NCI-H1105 treated with DMSO at 0.1 percent for 48 hours (cell line): Measurements from ENCODE around the gene TINAG.
A peak's percentile ranks its signal among the peaks of the same experiment; 100 is the strongest.
"Not testable (repeated sequence)": the region's sequence is repeated elsewhere in the genome, so short reads cannot be mapped to it uniquely, and the experiment has no call there.

Experiments
- DNase-seq: peaks from one replicate; lab custom pipeline; 2025; lab: John Stamatoyannopoulos, UW

The TINAG gene

GRCh38 chr6:54310377-54311152, 2.3 kb downstream of the TINAG start:
- DNase-seq: no peak

DNA sequence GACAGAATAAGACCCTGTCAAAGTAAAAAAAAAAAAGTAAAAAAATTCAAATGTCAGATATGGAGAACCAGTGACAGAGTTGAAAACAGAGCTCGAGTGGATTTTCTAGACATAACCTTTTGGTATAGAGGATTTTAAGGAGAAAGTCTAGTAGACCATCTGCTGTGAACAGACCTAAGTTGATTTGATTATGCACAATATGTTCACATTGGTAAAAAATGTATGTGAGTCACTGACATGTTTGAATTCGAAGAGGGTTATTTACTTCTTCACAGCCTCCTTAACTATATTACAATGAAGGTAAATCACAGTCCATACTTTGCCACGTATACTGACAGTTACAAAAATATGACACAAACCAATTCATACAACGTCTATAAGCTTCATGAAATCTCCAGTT, 7.4 kb downstream of the TINAG start:
- no peak for DNase-seq

DNA sequence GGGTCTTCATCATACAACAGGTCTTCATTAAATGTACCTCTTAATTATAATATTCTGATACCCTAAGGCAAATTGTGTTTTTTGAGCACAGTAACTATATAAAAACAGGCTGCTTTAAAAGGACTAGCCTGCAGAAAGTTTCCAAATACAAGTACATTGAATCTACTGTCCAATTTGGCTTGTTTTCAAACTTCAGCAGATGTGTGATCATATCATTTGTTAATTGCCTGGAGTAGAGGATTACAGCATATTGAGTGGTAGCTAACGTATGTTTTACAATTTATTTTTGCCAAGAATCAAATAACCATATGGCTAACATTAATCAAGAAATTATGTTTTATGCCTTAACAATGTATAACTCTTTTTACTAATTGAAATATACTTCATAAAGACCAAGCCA, 12.6 kb downstream of the TINAG start:
- peak; percentile 56 for DNase-seq

DNA sequence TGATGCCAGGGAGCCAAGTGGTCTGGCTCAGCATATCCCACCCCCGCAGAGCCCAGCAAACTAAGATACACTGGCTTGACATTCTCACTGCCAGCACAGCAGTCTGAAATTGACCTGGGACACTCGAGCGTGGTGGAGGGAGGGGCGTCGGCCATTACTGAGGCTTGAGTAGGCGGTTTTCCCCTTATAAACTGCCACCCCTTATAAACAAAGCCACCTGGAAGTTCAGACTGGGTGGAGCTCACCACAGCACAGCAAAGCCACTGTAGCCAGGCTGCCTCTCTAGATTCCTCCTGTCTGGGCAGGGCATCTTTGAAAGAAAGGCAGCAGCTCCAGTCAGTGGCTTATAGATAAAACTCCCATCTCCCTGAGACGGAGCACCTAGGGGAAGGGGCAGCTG, 19.4 kb downstream of the TINAG start:
- DNase-seq: no peak

GRCh38 chr6:54331571-54331970, 23.3 kb downstream of the TINAG start:
- DNase-seq: not testable (repeated sequence)

DNA sequence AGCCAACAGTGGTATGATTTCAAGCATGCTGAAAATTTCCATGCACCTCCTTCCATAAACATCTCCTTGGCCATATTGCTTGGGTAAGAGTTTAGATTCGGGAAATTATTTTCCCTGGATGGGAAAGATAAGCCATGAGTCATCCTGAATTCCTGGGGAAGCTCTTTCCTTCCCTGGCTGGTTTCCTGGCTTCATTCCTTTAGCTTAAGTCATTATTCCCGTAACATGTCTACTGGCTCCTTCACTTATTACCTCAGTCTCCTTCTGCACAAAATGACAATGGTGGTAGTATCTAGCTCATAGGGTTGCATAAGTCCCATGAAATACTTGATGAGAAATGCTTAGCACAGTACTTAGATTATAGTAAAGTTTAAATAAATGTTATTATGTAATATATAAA, 27.6 kb downstream of the TINAG start:
- no peak for DNase-seq

DNA sequence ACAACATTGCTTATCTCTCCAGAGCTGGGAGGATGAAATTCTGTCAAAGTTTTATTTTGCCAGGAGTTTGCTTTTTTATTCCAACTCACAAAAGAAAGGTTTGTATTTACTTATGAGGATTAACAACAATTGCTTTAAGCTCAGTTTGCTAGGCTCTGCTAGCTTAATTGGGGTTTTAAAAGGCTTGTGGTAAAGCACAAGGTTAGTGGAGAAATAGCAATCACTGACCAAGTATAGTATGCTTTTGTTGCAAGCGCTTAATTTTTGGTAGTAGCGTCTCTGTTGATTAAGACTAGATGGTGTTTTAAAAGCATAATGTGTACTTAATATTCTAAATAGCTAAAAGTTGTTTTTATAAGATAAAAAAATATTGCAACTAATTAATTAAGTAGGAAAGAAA, 45.7 kb downstream of the TINAG start:
- DNase-seq: no peak

GRCh38 chr6:54354608-54355007, 46.4 kb downstream of the TINAG start:
- no peak for DNase-seq

DNA sequence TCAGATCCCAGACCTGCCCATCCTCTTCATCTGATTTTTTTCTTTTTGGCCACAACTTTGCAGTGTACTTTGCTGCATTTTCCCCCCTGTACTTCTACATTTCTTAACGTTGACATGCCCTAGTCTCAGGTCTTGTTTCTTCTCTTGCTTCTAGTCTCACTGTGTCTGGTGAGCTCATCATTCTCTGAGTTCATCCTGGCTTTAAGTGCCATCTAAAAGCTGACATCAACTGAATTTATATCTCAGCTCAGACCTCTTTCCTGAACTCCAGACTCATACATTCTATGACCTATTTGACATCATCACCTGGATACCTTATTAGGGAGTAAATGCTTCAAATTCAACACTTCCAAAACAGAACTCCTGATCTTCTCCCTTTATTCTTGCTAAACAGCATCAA, 48.9 kb downstream of the TINAG start:
- DNase-seq: no peak

GRCh38 chr6:54361188-54361587, 52.9 kb downstream of the TINAG start:
- DNase-seq: no peak

DNA sequence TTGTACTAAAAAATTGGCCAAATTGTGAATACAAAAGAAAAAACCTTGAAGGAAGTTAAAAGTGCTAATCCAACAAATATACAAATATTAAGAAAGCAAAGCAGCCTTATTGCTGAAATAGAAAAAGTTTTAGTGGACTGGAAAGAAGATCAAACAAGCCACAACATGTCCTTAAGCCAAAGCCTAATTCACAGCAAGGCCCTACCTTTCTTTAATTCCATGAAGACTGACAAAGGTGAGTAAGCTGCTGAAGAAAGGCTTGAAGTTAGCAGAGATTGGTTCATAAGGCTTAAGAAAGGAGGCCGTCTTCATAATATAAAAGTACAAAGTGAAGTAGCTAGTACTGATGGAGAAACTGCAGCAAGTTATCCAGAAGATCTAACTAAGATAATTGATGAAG, 53.5 kb downstream of the TINAG start:
- DNase-seq: no peak

GRCh38 chr6:54366667-54367327, 58.6 kb downstream of the TINAG start:
- no peak for DNase-seq

GRCh38 chr6:54377776-54378175, 69.5 kb downstream of the TINAG start:
- DNase-seq: no peak

GRCh38 chr6:54386295-54386694, 78.1 kb downstream of the TINAG start:
- no peak for DNase-seq

- DNase-seq: no peak
These were observed 82.1 kb downstream of the TINAG start for GRCh38 chr6:54390362-54390761.

DNA sequence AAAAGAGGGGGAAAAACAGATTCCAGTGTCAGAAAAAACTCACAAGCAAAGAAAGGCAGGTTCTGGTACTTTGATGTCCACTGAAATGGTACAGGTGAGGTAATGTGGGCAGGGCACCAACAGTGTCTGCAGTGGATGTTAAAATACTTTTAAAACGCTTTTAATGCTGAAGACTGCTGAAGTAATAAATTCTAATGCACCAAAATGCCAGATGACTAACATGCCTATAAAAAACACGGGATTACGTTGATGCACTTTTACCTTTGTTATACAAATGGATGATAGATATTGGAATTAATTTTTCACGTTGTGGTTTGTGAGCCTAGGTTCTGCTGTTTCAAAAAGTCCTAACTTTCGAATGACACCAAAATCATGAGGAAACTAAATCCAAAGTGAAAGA, 83.3 kb downstream of the TINAG start:
- no peak for DNase-seq

GRCh38 chr6:54403096-54403495, 94.9 kb downstream of the TINAG start:
- DNase-seq: no peak

DNA sequence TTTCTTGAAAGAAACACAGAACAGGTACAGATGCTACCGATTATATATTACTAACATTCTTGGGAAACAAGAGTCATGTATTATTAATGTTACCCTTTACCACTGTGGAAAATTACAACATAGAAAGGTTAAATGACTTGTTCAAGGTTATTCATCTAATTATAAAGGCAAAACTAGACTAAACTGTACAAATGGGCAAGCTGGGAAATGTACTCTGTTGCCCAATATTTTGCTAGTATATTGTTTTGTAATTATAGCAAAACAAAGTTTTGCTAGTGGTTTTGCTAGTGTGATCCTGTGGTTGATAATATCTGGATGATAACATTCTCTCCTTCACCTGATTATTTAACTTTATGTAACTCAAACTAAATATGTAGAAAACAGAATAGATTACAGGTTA, 96.5 kb downstream of the TINAG start:
- DNase-seq: no peak

DNA sequence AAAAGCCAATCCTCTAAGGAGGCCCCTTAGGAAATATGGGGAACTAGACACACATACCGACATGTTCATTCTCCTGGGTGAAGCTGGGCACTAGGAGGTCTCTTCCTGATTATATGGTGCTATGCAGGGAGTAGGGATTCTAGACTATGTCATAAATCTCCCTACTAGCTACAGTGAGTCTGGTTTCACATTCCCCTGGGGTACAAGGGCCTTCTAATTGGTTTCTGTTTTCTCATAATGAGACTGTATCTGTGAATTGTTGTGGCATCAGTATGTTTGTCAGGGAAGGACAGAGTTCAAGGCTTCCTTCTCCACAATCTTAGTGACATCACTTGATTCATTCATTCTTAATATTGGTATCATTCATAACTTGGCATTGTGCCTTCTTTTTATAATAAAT, 103.5 kb downstream of the TINAG start:
- no peak for DNase-seq

- no peak for DNase-seq
These were observed 107.3 kb downstream of the TINAG start for GRCh38 chr6:54415517-54415916.

GRCh38 chr6:54419885-54420284, 111.6 kb downstream of the TINAG start:
- no peak for DNase-seq

DNA sequence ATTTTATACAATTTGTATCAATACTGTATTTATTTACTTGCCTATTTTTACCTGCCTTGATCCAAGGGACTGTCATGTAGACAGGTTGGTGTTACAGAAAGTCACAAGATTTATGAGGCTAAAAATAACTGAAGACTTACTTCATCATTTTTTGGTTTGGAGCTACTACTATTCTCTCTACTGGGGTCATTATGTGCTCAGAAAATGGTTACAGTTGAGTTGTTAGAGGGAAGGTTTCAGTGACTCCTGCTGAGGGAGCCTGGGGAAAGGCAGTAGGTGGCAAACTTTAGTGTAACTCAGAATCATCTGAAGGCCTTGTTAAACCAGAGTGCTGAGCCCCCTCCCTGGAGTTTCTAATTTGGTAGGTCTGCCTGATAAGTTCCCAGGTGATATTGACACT, 118.8 kb downstream of the TINAG start:
- no peak for DNase-seq

- no peak for DNase-seq
These were observed 119.2 kb downstream of the TINAG start for GRCh38 chr6:54427396-54427937.

- DNase-seq: no peak
These were observed 120.2 kb downstream of the TINAG start for GRCh38 chr6:54428431-54428830.
